Activated CD8-positive, alpha-beta memory T cell treated with anti-CD3 and anti-CD28 coated beads, Interleukin-2, amount 10 ng/mL, durations not matched to agents 7 days and 5 days (primary cell): ENCODE results near the gene CREBRF. TPM values are rescaled to one million over a fixed set of nuclear protein-coding genes. Genes with fewer than 3 reads are reported as not detected.
"Not testable (repeated sequence)": the region's sequence is repeated elsewhere in the genome, so short reads cannot be mapped to it uniquely, and the experiment has no call there.

Experiments
- ATAC-seq: fragments of 150-1000 bp; cut with Tn5 transposase; one replicate; pipeline ENCODE4 v1.10.0; 2021; ENCODE audit warnings: moderate library complexity
- CTCF ChIA-PET: fragments of 350-600 bp; sonication (Branson Sonifier 250); formaldehyde crosslinking; loops from one replicate; lab custom pipeline; 2021; ENCODE audit warnings: antibody characterized with exemption; lab: Charles Lee
- DNase-seq: peaks from one replicate; pipeline ENCODE4 v3.0.0-alpha.2; 2020
- H3K27ac Mint-ChIP-seq: one replicate; pipeline ENCODE4 v1.8.0; 2021; ENCODE audit warnings: mild to moderate bottlenecking, mixed read lengths
- H3K27me3 Mint-ChIP-seq: one replicate; pipeline ENCODE4 v1.8.0; 2021; ENCODE audit warnings: mixed read lengths
- H3K36me3 Mint-ChIP-seq: one replicate; pipeline ENCODE4 v1.8.0; 2021; ENCODE audit warnings: mild to moderate bottlenecking, mixed read lengths
- H3K4me1 Mint-ChIP-seq: one replicate; pipeline ENCODE4 v1.8.0; 2021; ENCODE audit warnings: mixed read lengths
- H3K4me3 Mint-ChIP-seq: one replicate; pipeline ENCODE4 v1.8.0; 2021; ENCODE audit warnings: mild to moderate bottlenecking, moderate library complexity, mixed read lengths
- H3K9me3 Mint-ChIP-seq: one replicate; pipeline ENCODE4 v1.8.0; 2022; ENCODE audit warnings: low read depth, mixed read lengths
- total RNA-seq, 2 experiments: library from RNA; stranded (reverse); gene quantifications; one replicate each; pipeline ENCODE4 v1.2.3, GENCODE V29; 2021

CREBRF gene
- total RNA-seq, result 10 to 100 TPM; 11.2 to 14.7 TPM

- Mint-ChIP-seq H3K27ac (peak within 1 kb of the TSS; percentile 92), H3K36me3 (no peaks in the 10 kb centered on the region), H3K9me3 (no peaks in the 10 kb centered on the region), H3K4me3 (peak within 1 kb of the TSS; percentile 86), H3K4me1 (peaks cover 35% of the 10 kb centered on the region), H3K27me3 (peaks cover 4% of the 10 kb centered on the region)
- ATAC-seq (peak; percentile 77), DNase-seq (peak; percentile 98)
- CTCF ChIA-PET, result interaction anchor here (1.0 to 1.8 kb wide), 5 partner anchors 9 to 284 kb away, joined by 3 to 13 read pairs (median 6); partner anchors contain the start of gene ATP6V0E1
These were observed at the start of gene CREBRF for GRCh38 chr5:173055983-173056782. CREBRF (plus strand) TSS chr5:173056352; CDS start chr5:173080776, 24,424 bp downstream.

- no peak for DNase-seq
- ATAC-seq, result no peak
- H3K4me3 Mint-ChIP-seq, result no peak overlapping the region
- no peaks in the 10 kb centered on the region for H3K9me3 Mint-ChIP-seq
- CTCF ChIA-PET, result no interaction called here
- H3K27ac Mint-ChIP-seq, result no peak overlapping the region
- H3K4me1 Mint-ChIP-seq, result peaks cover 13% of the 10 kb centered on the region
- H3K27me3 Mint-ChIP-seq, result no peaks in the 10 kb centered on the region
- peaks cover 9% of the 10 kb centered on the region for H3K36me3 Mint-ChIP-seq
These were observed 46.1 kb upstream of the CREBRF start for GRCh38 chr5:173010021-173010420.

GRCh38 chr5:173010547-173011464, 45.3 kb upstream of the CREBRF start:
- Mint-ChIP-seq H3K9me3 (no peaks in the 10 kb centered on the region), H3K27ac (no peak overlapping the region), H3K4me3 (no peak overlapping the region), H3K4me1 (peaks cover 17% of the 10 kb centered on the region), H3K27me3 (no peaks in the 10 kb centered on the region), H3K36me3 (peaks cover 10% of the 10 kb centered on the region)
- CTCF ChIA-PET, result interaction anchor here (0.6 to 2.0 kb wide), 2 partner anchors 9 to 113 kb away, joined by 4 to 8 read pairs; no protein-coding TSS in a partner anchor
- no peak for ATAC-seq
- DNase-seq, result no peak

GRCh38 chr5:173011566-173011965, 44.6 kb upstream of the CREBRF start:
- peaks cover 25% of the 10 kb centered on the region for H3K4me1 Mint-ChIP-seq
- H3K36me3 Mint-ChIP-seq, result peaks cover 10% of the 10 kb centered on the region
- no peak overlapping the region for H3K4me3 Mint-ChIP-seq
- no peaks in the 10 kb centered on the region for H3K9me3 Mint-ChIP-seq
- no peak overlapping the region for H3K27ac Mint-ChIP-seq
- H3K27me3 Mint-ChIP-seq, result no peaks in the 10 kb centered on the region
- CTCF ChIA-PET, result interaction anchor here (2.0 kb wide), 1 partner anchor 10 kb away, joined by 8 read pairs; no protein-coding TSS in a partner anchor
- ATAC-seq (no peak), DNase-seq (no peak)

- Mint-ChIP-seq H3K27ac (no peak overlapping the region), H3K36me3 (peaks cover 13% of the 10 kb centered on the region), H3K27me3 (no peaks in the 10 kb centered on the region), H3K4me3 (no peak overlapping the region), H3K9me3 (no peaks in the 10 kb centered on the region), H3K4me1 (peaks cover 29% of the 10 kb centered on the region)
- CTCF ChIA-PET, result no interaction called here
- DNase-seq, result no peak
- ATAC-seq, result no peak
These were observed 43.3 kb upstream of the CREBRF start for GRCh38 chr5:173012882-173013281.

- DNase-seq (no peak), ATAC-seq (no peak)
- CTCF ChIA-PET, result no interaction called here
- Mint-ChIP-seq H3K9me3 (no peaks in the 10 kb centered on the region), H3K36me3 (peaks cover 16% of the 10 kb centered on the region), H3K4me1 (peaks cover 28% of the 10 kb centered on the region), H3K4me3 (no peak overlapping the region), H3K27ac (no peak overlapping the region), H3K27me3 (no peaks in the 10 kb centered on the region)
These were observed 41.5 kb upstream of the CREBRF start for GRCh38 chr5:173014671-173015070.

- DNase-seq (no peak), ATAC-seq (no peak)
- Mint-ChIP-seq H3K4me3 (no peak overlapping the region), H3K4me1 (peaks cover 27% of the 10 kb centered on the region), H3K27me3 (no peaks in the 10 kb centered on the region), H3K36me3 (peaks cover 21% of the 10 kb centered on the region), H3K27ac (no peak overlapping the region), H3K9me3 (no peaks in the 10 kb centered on the region)
- CTCF ChIA-PET, result no interaction called here
These were observed 41.0 kb upstream of the CREBRF start for GRCh38 chr5:173015192-173015591.

GRCh38 chr5:173015598-173016455, 40.3 kb upstream of the CREBRF start:
- H3K4me3 Mint-ChIP-seq, result no peak overlapping the region
- DNase-seq, result peak; percentile 7
- CTCF ChIA-PET, result interaction anchor here (1.0 kb wide), 1 partner anchor 50 kb away, joined by 3 read pairs; no protein-coding TSS in a partner anchor
- H3K27ac Mint-ChIP-seq, result no peak overlapping the region
- no peaks in the 10 kb centered on the region for H3K27me3 Mint-ChIP-seq
- peaks cover 24% of the 10 kb centered on the region for H3K4me1 Mint-ChIP-seq
- H3K9me3 Mint-ChIP-seq, result no peaks in the 10 kb centered on the region
- H3K36me3 Mint-ChIP-seq, result peaks cover 26% of the 10 kb centered on the region
- ATAC-seq, result no peak

- peak overlapping the region; percentile 26 for H3K27ac Mint-ChIP-seq
- peaks cover 31% of the 10 kb centered on the region for H3K36me3 Mint-ChIP-seq
- CTCF ChIA-PET, result interaction anchor here (1.0 kb wide), 1 partner anchor 49 kb away, joined by 3 read pairs; no protein-coding TSS in a partner anchor
- no peaks in the 10 kb centered on the region for H3K9me3 Mint-ChIP-seq
- no peak for ATAC-seq
- H3K4me1 Mint-ChIP-seq, result peaks cover 24% of the 10 kb centered on the region
- DNase-seq, result no peak
- no peaks in the 10 kb centered on the region for H3K27me3 Mint-ChIP-seq
- H3K4me3 Mint-ChIP-seq, result no peak overlapping the region
These were observed 39.5 kb upstream of the CREBRF start for GRCh38 chr5:173016598-173017046.

GRCh38 chr5:173017087-173017486, 39.1 kb upstream of the CREBRF start:
- peaks cover 24% of the 10 kb centered on the region for H3K4me1 Mint-ChIP-seq
- not testable (repeated sequence) for H3K4me3 Mint-ChIP-seq, H3K27ac Mint-ChIP-seq, ATAC-seq, DNase-seq, H3K9me3 Mint-ChIP-seq, H3K27me3 Mint-ChIP-seq
- peaks cover 31% of the 10 kb centered on the region for H3K36me3 Mint-ChIP-seq
- CTCF ChIA-PET, result interaction anchor here (0.7 to 1.0 kb wide), 2 partner anchors 48 to 933 kb away, joined by 3 read pairs; no protein-coding TSS in a partner anchor

GRCh38 chr5:173018358-173018757, 37.8 kb upstream of the CREBRF start:
- CTCF ChIA-PET, result interaction anchor here (0.8 kb wide), 1 partner anchor 35 kb away, joined by 5 read pairs; the partner anchor contains the start of gene ATP6V0E1

GRCh38 chr5:173020154-173020581, 36.0 kb upstream of the CREBRF start:
- ATAC-seq (no peak), DNase-seq (no peak)
- peaks cover 2% of the 10 kb centered on the region for H3K9me3 Mint-ChIP-seq
- peaks cover 20% of the 10 kb centered on the region for H3K4me1 Mint-ChIP-seq
- H3K27me3 Mint-ChIP-seq, result no peaks in the 10 kb centered on the region
- CTCF ChIA-PET, result no interaction called here
- H3K36me3 Mint-ChIP-seq, result peaks cover 45% of the 10 kb centered on the region
- no peak overlapping the region for H3K4me3 Mint-ChIP-seq
- H3K27ac Mint-ChIP-seq, result no peak overlapping the region

More at GRCh38 chr5:173018358-173018757, 37.8 kb upstream of the CREBRF start:
- no peaks in the 10 kb centered on the region for H3K27me3 Mint-ChIP-seq
- ATAC-seq, result no peak
- DNase-seq, result no peak
- no peak overlapping the region for H3K4me3 Mint-ChIP-seq
- H3K9me3 Mint-ChIP-seq, result no peaks in the 10 kb centered on the region
- peaks cover 38% of the 10 kb centered on the region for H3K36me3 Mint-ChIP-seq
- peaks cover 24% of the 10 kb centered on the region for H3K4me1 Mint-ChIP-seq
- H3K27ac Mint-ChIP-seq, result no peak overlapping the region
